MM.1S (cell line): ENCODE data around the gene SLC26A5.

Source experiments
- DNase-seq: peaks from one replicate; pipeline ENCODE4 v3.0.0-alpha.2; 2015
- H2AFZ ChIP-seq: fragments of 300-600 bp; sonication (generic); 2 replicates; pipeline ENCODE4 v1.6.0; 2016; ENCODE audit warnings: antibody characterized with exemption, low read length
- H3F3A ChIP-seq: fragments of 300-600 bp; sonication (generic); 2 replicates; pipeline ENCODE4 v1.6.1; 2016; ENCODE audit warnings: mild to moderate bottlenecking, antibody characterized with exemption, low read length, moderate library complexity, mixed read lengths; ENCODE audit not compliant: insufficient read depth
- H3K27ac ChIP-seq: fragments of 300-600 bp; sonication (generic); 2 replicates; pipeline ENCODE4 v1.5.1; 2016; ENCODE audit warnings: mild to moderate bottlenecking, low read length
- H3K27me3 ChIP-seq: fragments of 300-600 bp; sonication (generic); replicated peaks from 2 replicates; pipeline ENCODE4 v1.6.0; 2016; ENCODE audit warnings: low read length; ENCODE audit not compliant: insufficient read depth
- H3K36me3 ChIP-seq: fragments of 300-600 bp; sonication (generic); replicated peaks from 2 replicates; pipeline ENCODE4 v1.6.1; 2016; ENCODE audit warnings: mild to moderate bottlenecking, low read length, mixed read lengths; ENCODE audit not compliant: insufficient read depth
- H3K4me1 ChIP-seq: fragments of 300-600 bp; sonication (generic); 2 replicates; pipeline ENCODE4 v1.6.1; 2016; ENCODE audit warnings: low read length, mixed read lengths
- H3K4me2 ChIP-seq: fragments of 300-600 bp; sonication (generic); 2 replicates; pipeline ENCODE4 v1.6.0; 2016; ENCODE audit warnings: low read depth, low read length
- H3K4me3 ChIP-seq: fragments of 300-600 bp; sonication (generic); 2 replicates; pipeline ENCODE4 v1.5.1; 2016; ENCODE audit warnings: low read length, mixed read lengths
- H3K79me2 ChIP-seq: fragments of 300-600 bp; sonication (generic); 2 replicates; pipeline ENCODE4 v1.6.1; 2016; ENCODE audit warnings: mixed run types, low read length, mixed read lengths
- H3K9ac ChIP-seq: fragments of 300-600 bp; sonication (generic); 2 replicates; pipeline ENCODE4 v1.6.1; 2016; ENCODE audit warnings: low read length, mixed read lengths
- H3K9me2 ChIP-seq: fragments of 300-600 bp; sonication (generic); replicated peaks from 2 replicates; pipeline ENCODE4 v1.6.1; 2016; ENCODE audit warnings: mild to moderate bottlenecking, low read length, mixed read lengths; ENCODE audit not compliant: insufficient read depth
- H3K9me3 ChIP-seq: fragments of 300-600 bp; sonication (generic); replicated peaks from 2 replicates; pipeline ENCODE4 v1.6.1; 2016; ENCODE audit warnings: mild to moderate bottlenecking, low read length, mixed read lengths; ENCODE audit not compliant: insufficient read depth
- H4K20me1 ChIP-seq: fragments of 300-600 bp; sonication (generic); 2 replicates; pipeline ENCODE4 v1.6.1; 2016; ENCODE audit warnings: mild to moderate bottlenecking, low read length, moderate library complexity, mixed read lengths; ENCODE audit not compliant: insufficient read depth
- CTCF ChIP-seq: fragments of 300-600 bp; sonication (generic); IDR thresholded peaks from 2 replicates; pipeline ENCODE4 v1.5.1; 2016; ENCODE audit warnings: antibody characterized with exemption, low read length, mixed read lengths
- EZH2 ChIP-seq: fragments of 300-600 bp; sonication (generic); optimal IDR thresholded peaks from 2 replicates; pipeline ENCODE3; 2017; ENCODE audit warnings: low read depth, mild to moderate bottlenecking, antibody characterized with exemption, low read length, mixed read lengths
- EZH2phosphoT487 ChIP-seq: fragments of 300-600 bp; sonication (generic); IDR thresholded peaks from 2 replicates; pipeline ENCODE4 v1.6.1; 2018; ENCODE audit warnings: antibody characterized with exemption, low read length

The SLC26A5 gene

GRCh38 chr7:103398483-103399127 is 47.4 kb downstream of the SLC26A5 start:
- H3K27me3 ChIP-seq: no peaks in the 10 kb centered on the region
- H3K9me3 ChIP-seq: no peaks in the 10 kb centered on the region
- TF ChIP-seq CTCF (no peak), EZH2 (no peak), EZH2phosphoT487 (no peak)
- H3K36me3 ChIP-seq: no peaks in the 10 kb centered on the region
- no peak overlapping the region for H2AFZ ChIP-seq
- no peak overlapping the region for H3K4me2 ChIP-seq
- no peaks in the 10 kb centered on the region for H3K9me2 ChIP-seq
- H3K9ac ChIP-seq: no peak overlapping the region
- H3K4me3 ChIP-seq: no peak overlapping the region
- no peaks in the 10 kb centered on the region for H3F3A ChIP-seq
- H3K27ac ChIP-seq: no peak overlapping the region
- no peaks in the 10 kb centered on the region for H3K79me2 ChIP-seq
- DNase-seq: no peak
- H3K4me1 ChIP-seq: no peaks in the 10 kb centered on the region
- H4K20me1 ChIP-seq: no peaks in the 10 kb centered on the region

GRCh38 chr7:103396471-103396870 is 49.5 kb downstream of the SLC26A5 start:
- Histone ChIP-seq H3K27me3 (no peaks in the 10 kb centered on the region), H3K4me1 (no peaks in the 10 kb centered on the region), H3K9ac (no peak overlapping the region), H3K9me3 (no peaks in the 10 kb centered on the region), H3K4me3 (no peak overlapping the region), H4K20me1 (no peaks in the 10 kb centered on the region), H3K4me2 (no peak overlapping the region), H3K79me2 (no peaks in the 10 kb centered on the region), H3K36me3 (no peaks in the 10 kb centered on the region), H2AFZ (no peak overlapping the region), H3F3A (no peaks in the 10 kb centered on the region), H3K9me2 (no peaks in the 10 kb centered on the region), H3K27ac (no peak overlapping the region)
- no peak for DNase-seq
- TF ChIP-seq CTCF (no peak), EZH2phosphoT487 (no peak), EZH2 (no peak)

- no peaks in the 10 kb centered on the region for H3K9me2 ChIP-seq
Measured at GRCh38 chr7:103395071-103395470, 50.9 kb downstream of the SLC26A5 start.

More at GRCh38 chr7:103395071-103395470, 50.9 kb downstream of the SLC26A5 start:
- no peaks in the 10 kb centered on the region for H3K9me3 ChIP-seq
- H3K27me3 ChIP-seq: no peaks in the 10 kb centered on the region
- H3K27ac ChIP-seq: no peak overlapping the region
- no peaks in the 10 kb centered on the region for H3K36me3 ChIP-seq
- TF ChIP-seq EZH2phosphoT487 (no peak), CTCF (no peak), EZH2 (no peak)
- H2AFZ ChIP-seq: no peak overlapping the region
- H3K4me3 ChIP-seq: no peak overlapping the region
- no peak overlapping the region for H3K4me2 ChIP-seq
- no peak overlapping the region for H3K9ac ChIP-seq
- no peaks in the 10 kb centered on the region for H3F3A ChIP-seq
- H3K79me2 ChIP-seq: no peaks in the 10 kb centered on the region
- H4K20me1 ChIP-seq: no peaks in the 10 kb centered on the region
- no peaks in the 10 kb centered on the region for H3K4me1 ChIP-seq
- DNase-seq: no peak
